Glomerular endothelial cell (primary cell): Measurements from ENCODE around the gene PFKFB2. TPM values are rescaled to one million over a fixed set of nuclear protein-coding genes. Genes with fewer than 3 reads are reported as not detected.

Experiments used
- total RNA-seq: library from RNA; depleted of rRNA; stranded (reverse); fragments of >200 nt; gene quantifications from 2 replicates; pipeline ENCODE4 v1.2.3, GENCODE V29; 2015

The PFKFB2 gene
- total RNA-seq, 1 donor from 2014 or later, result 2.8 TPM

Other genes starting within 250 kb of the PFKFB2 start
- gene IL20, start 187.7 kb upstream of the PFKFB2 start, total RNA-seq, result not detected in 2 replicates
- not detected in 2 replicates for gene IL24, start 155.8 kb upstream of the PFKFB2 start, total RNA-seq
- gene FCMR, start 131.3 kb upstream of the PFKFB2 start, total RNA-seq, result 1.1 TPM in 1 of 2 replicates, not detected in the other
- not detected in 2 replicates for gene PIGR, start 106.8 kb upstream of the PFKFB2 start, total RNA-seq
- not detected in 2 replicates for gene FCAMR, start 82.8 kb upstream of the PFKFB2 start, total RNA-seq
- 0.53 TPM in 1 of 2 replicates, not detected in the other for gene C1orf116, start 20.5 kb upstream of the PFKFB2 start, total RNA-seq
- 4.9 and 5.1 TPM in 2 replicates for gene YOD1, start 2.1 kb upstream of the PFKFB2 start, total RNA-seq
- not detected in 2 replicates for gene C4BPB, start 35.6 kb downstream of the PFKFB2 start, total RNA-seq
- gene C4BPA, start 51.0 kb downstream of the PFKFB2 start, total RNA-seq, result not detected in 2 replicates